DOHH2 (cell line): ENCODE measurements around the gene RAB40C.

ENCODE experiments used
- H3F3A ChIP-seq: fragments of 200-600 bp; sonication (generic), shearing (Covaris generic); 2 replicates; pipeline ENCODE4 v1.6.0; 2016; ENCODE audit warnings: antibody characterized with exemption, mild to moderate bottlenecking; ENCODE audit not compliant: control insufficient read depth, insufficient read depth
- H3K27ac ChIP-seq: fragments of 200-600 bp; sonication (generic); 2 replicates; pipeline ENCODE4 v1.5.1; 2014; ENCODE audit warnings: low read depth, mild to moderate bottlenecking, low read length, moderate library complexity
- H3K27me3 ChIP-seq: fragments of 200-600 bp; sonication (generic); 2 replicates; pipeline ENCODE4 v1.6.1; 2014; ENCODE audit warnings: mild to moderate bottlenecking, low read length, mixed read lengths; ENCODE audit not compliant: control insufficient read depth
- H3K36me3 ChIP-seq: fragments of 200-600 bp; sonication (generic); 2 replicates; pipeline ENCODE4 v1.6.1; 2014; ENCODE audit warnings: mild to moderate bottlenecking, low read length, moderate library complexity, mixed read lengths; ENCODE audit not compliant: control insufficient read depth
- H3K4me1 ChIP-seq: fragments of 200-600 bp; sonication (generic); 2 replicates; pipeline ENCODE4 v1.6.1; 2014; ENCODE audit warnings: mild to moderate bottlenecking, low read length, mixed read lengths; ENCODE audit not compliant: control insufficient read depth
- H3K4me2 ChIP-seq: fragments of 200-600 bp; sonication (generic); 2 replicates; pipeline ENCODE4 v1.6.0; 2014; ENCODE audit warnings: mild to moderate bottlenecking, low read length, moderate library complexity
- H3K4me3 ChIP-seq: fragments of 200-600 bp; sonication (generic); 2 replicates; pipeline ENCODE4 v1.5.1; 2014; ENCODE audit warnings: mild to moderate bottlenecking, low read length, mixed read lengths
- H3K79me2 ChIP-seq: fragments of 200-600 bp; sonication (generic); 2 replicates; pipeline ENCODE4 v1.6.1; 2014; ENCODE audit warnings: mild to moderate bottlenecking, low read length, mixed read lengths; ENCODE audit not compliant: control insufficient read depth
- H3K9me2 ChIP-seq: fragments of 200-600 bp; sonication (generic); replicated peaks from 2 replicates; pipeline ENCODE4 v1.6.1; 2014; ENCODE audit warnings: mild to moderate bottlenecking, low read length, mixed read lengths; ENCODE audit not compliant: control insufficient read depth
- H3K9me3 ChIP-seq: fragments of 200-600 bp; sonication (generic); 2 replicates; pipeline ENCODE4 v1.6.1; 2014; ENCODE audit warnings: antibody characterized with exemption, low read length, mixed read lengths; ENCODE audit not compliant: control insufficient read depth, insufficient read depth
- H4K20me1 ChIP-seq: fragments of 200-600 bp; sonication (generic); 2 replicates; pipeline ENCODE4 v1.6.0; 2014; ENCODE audit warnings: low read depth, mild to moderate bottlenecking, antibody characterized with exemption, low read length, moderate library complexity; ENCODE audit not compliant: control insufficient read depth, insufficient read depth
- EZH2phosphoT487 ChIP-seq: fragments of 200-600 bp; sonication (generic); IDR thresholded peaks from 2 replicates; pipeline ENCODE4 v1.6.1; 2017; ENCODE audit warnings: borderline replicate concordance, mild to moderate bottlenecking, antibody characterized with exemption, low read length, moderate library complexity, mixed read lengths
- TF ChIP-seq, protein P1 (sequence below): fragments of 200-600 bp; sonication (generic); IDR thresholded peaks from one replicate; pipeline ENCODE4 v1.5.1; 2014; ENCODE audit warnings: antibody characterized with exemption, mild to moderate bottlenecking, low read depth, low read length; ENCODE audit not compliant: poor library complexity, severe bottlenecking

Gene RAB40C

DNA sequence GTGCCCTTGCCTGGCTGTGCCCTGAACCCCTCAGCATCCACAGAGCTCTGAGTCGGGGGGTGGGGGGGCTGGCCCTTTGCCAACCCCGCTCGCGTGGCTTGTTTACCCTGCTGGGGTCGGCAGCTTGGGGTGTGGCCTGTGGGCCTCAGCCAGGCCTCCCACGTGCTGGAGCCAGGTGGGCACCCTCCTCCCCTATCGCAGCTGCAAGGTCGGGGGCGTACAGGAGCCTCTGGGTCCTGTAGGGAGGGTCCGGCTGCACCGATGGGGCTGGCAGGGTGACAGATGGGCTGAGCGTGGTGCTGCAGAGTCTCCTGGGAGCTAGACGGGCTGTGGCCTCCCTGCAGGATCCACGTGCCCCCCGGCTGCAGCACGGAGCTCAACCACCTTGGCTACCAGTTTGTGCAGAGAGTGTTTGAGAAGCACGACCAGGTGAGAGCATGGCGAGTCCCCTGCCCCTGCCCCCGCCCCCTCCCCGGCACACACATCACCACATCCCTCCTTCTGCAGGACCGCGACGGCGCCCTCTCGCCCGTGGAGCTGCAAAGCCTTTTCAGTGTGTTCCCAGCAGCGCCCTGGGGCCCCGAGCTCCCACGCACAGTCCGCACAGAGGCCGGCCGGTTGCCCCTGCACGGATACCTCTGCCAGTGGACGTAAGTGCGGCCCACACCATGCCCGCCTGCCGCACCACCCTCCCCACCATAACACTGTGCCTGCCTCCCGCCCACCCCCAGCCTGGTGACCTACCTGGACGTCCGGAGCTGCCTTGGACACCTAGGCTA lies 81.7 kb downstream of the RAB40C start:
- Histone ChIP-seq H4K20me1 (peaks cover 5% of the 10 kb centered on the region; the same call in 1 of the 2 replicates), H3K36me3 (peaks cover 71% of the 10 kb centered on the region), H3K79me2 (peaks cover 25% of the 10 kb centered on the region), H3K4me2 (no peak overlapping the region), H3F3A (0 out of 2 replicates have a peak, but pooled peaks cover 2% of the 10 kb centered on the region), H3K4me1 (peaks cover 21% of the 10 kb centered on the region), H3K4me3 (no peak overlapping the region), H3K9me3 (no peaks in the 10 kb centered on the region), H3K27ac (no peak overlapping the region), H3K27me3 (peaks cover 3% of the 10 kb centered on the region; the same call in 1 of the 2 replicates), H3K9me2 (no peaks in the 10 kb centered on the region)
- TF ChIP-seq, protein P1, sequence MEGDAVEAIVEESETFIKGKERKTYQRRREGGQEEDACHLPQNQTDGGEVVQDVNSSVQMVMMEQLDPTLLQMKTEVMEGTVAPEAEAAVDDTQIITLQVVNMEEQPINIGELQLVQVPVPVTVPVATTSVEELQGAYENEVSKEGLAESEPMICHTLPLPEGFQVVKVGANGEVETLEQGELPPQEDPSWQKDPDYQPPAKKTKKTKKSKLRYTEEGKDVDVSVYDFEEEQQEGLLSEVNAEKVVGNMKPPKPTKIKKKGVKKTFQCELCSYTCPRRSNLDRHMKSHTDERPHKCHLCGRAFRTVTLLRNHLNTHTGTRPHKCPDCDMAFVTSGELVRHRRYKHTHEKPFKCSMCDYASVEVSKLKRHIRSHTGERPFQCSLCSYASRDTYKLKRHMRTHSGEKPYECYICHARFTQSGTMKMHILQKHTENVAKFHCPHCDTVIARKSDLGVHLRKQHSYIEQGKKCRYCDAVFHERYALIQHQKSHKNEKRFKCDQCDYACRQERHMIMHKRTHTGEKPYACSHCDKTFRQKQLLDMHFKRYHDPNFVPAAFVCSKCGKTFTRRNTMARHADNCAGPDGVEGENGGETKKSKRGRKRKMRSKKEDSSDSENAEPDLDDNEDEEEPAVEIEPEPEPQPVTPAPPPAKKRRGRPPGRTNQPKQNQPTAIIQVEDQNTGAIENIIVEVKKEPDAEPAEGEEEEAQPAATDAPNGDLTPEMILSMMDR: no peak
- TF ChIP-seq EZH2phosphoT487: no peak

GRCh38 chr16:672371-672770 lies 82.5 kb downstream of the RAB40C start:
- Histone ChIP-seq H3F3A (0 out of 2 replicates have a peak, but pooled peaks cover 2% of the 10 kb centered on the region), H4K20me1 (peaks cover 5% of the 10 kb centered on the region; the same call in 1 of the 2 replicates), H3K4me2 (no peak overlapping the region), H3K36me3 (peaks cover 64% of the 10 kb centered on the region), H3K9me3 (no peaks in the 10 kb centered on the region), H3K27ac (no peak overlapping the region), H3K27me3 (peaks cover 3% of the 10 kb centered on the region; the same call in 1 of the 2 replicates), H3K9me2 (no peaks in the 10 kb centered on the region), H3K79me2 (peaks cover 25% of the 10 kb centered on the region), H3K4me1 (peaks cover 20% of the 10 kb centered on the region), H3K4me3 (no peak overlapping the region)
- TF ChIP-seq EZH2phosphoT487: no peak
- TF ChIP-seq, protein P1: no peak

GRCh38 chr16:672851-673250 lies 83.0 kb downstream of the RAB40C start:
- Histone ChIP-seq H3F3A (no peaks in the 10 kb centered on the region), H3K79me2 (peaks cover 23% of the 10 kb centered on the region), H3K4me1 (peaks cover 16% of the 10 kb centered on the region), H3K9me3 (no peaks in the 10 kb centered on the region), H3K27me3 (peaks cover 3% of the 10 kb centered on the region; the same call in 1 of the 2 replicates), H4K20me1 (peaks cover 5% of the 10 kb centered on the region; the same call in 1 of the 2 replicates), H3K36me3 (peaks cover 61% of the 10 kb centered on the region), H3K4me2 (no peak overlapping the region), H3K4me3 (no peak overlapping the region), H3K9me2 (no peaks in the 10 kb centered on the region), H3K27ac (no peak overlapping the region)
- TF ChIP-seq EZH2phosphoT487: no peak
